DMS53 treated with DMSO at 0.1 percent for 48 hours (cell line): ENCODE results near the gene LHFPL5.

Experiments used
- DNase-seq: peaks from one replicate; lab custom pipeline; 2025; ENCODE audit not compliant: unreplicated experiment; lab: John Stamatoyannopoulos, UW

LHFPL5 gene

GRCh38 chr6:35850208-35850607 lies 45.1 kb downstream of the LHFPL5 start:
- no peak for DNase-seq

DNA sequence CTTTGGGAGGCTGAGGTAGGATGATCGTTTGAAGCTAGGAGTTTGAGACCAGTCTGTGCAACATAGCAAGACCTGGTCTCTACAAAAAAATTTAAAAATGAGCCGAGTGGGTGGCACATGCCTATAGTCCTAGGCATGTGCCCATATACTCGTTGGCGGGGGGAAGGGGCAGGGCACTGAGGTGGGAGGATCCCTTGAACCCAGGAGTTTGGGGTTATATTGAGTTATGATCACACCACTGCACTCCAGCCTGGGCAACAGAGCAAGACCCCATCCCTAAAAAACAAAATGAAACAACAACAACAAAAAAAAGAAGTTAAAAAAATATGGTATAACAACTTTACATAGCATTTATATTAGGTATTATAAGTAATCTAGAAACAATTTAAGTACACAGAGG lies 47.8 kb downstream of the LHFPL5 start:
- DNase-seq: no peak

- DNase-seq: no peak
Measured at GRCh38 chr6:35856250-35856649, 51.1 kb downstream of the LHFPL5 start.

DNA sequence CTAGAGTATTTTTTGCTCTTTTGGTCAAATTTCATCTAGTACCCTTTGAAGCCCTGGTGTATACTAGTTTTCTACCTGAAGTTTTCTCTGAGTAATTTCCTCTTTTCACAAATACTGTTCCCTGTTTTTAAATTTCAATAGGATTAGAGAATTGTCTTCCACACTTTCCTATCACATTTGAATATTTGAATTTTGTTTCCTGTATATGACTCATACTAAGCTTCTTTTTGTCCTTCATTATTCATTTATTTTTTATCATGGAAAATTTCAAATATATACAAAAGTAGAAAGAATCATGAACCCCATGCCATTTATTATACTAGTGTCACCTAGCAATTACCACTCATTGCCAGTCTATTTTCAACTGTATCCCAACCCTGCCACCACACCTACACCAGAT lies 52.7 kb downstream of the LHFPL5 start:
- DNase-seq: no peak

DNA sequence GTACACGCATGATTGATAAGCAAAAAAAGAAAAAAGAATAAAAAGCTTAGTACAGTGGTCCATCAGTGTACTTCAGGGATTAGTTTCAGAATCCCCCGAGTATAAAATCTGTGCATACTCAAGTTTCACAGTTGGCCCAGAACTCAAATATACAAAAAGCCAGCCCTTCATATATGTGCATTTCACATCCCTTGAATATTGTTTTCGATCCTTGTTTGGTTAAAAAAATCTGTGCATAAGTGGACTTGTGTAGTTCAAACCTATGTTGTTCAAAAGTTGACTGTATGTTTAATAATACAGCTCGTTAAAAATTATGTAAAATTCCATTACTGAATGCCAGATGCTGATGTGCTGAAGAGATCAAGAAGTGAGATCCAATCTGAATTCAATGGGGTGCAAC lies 54.2 kb downstream of the LHFPL5 start:
- no peak for DNase-seq
